H1 (cell line): ENCODE data around the gene SLC8B1. TPM values are rescaled to one million over a fixed set of nuclear protein-coding genes. Genes with fewer than 3 reads are reported as not detected.

Experiments
- CTCF ChIA-PET: fragments of 300-600 bp; sonication (Branson Sonifier 250); formaldehyde crosslinking; loops from one replicate; lab custom pipeline; 2021; ENCODE audit not compliant: partially characterized antibody; lab: Charles Lee
- POLR2A ChIA-PET: fragments of 300-600 bp; sonication (Branson Sonifier 250); formaldehyde crosslinking; loops from one replicate; lab custom pipeline; 2021; ENCODE audit warnings: inconsistent platforms; ENCODE audit not compliant: partially characterized antibody; lab: Charles Lee
- DNase-seq, 2 experiments: peaks; one replicate each; pipeline versions ENCODE4 v3.0.0 to v3.0.0-alpha.2; 2010 to 2022; ENCODE audit warnings: low spot score in 2 of 2, low read depth in 1 of 2, mixed read lengths in 1 of 2
- FAIRE-seq: peaks from 2 replicates; lab custom pipeline; 2011; peaks lifted over from hg19 to GRCh38; lab: Jason Lieb, UNC
- H2AFZ ChIP-seq: 2 replicates; pipeline ENCODE4 v1.8.1; 2012; ENCODE audit warnings: low read length, inconsistent platforms
- H2AK5ac ChIP-seq: 2 replicates; pipeline ENCODE4 v1.6.1; 2013; ENCODE audit warnings: low read depth, low read length
- H2BK120ac ChIP-seq: replicated peaks from 2 replicates; pipeline ENCODE3; 2013; ENCODE audit warnings: low read depth, low read length, inconsistent platforms
- H2BK12ac ChIP-seq: 2 replicates; pipeline ENCODE4 v1.6.1; 2013; ENCODE audit warnings: low read depth, low read length
- H2BK15ac ChIP-seq: 2 replicates; pipeline ENCODE4 v1.6.1; 2013; ENCODE audit warnings: low read length
- H2BK20ac ChIP-seq: 2 replicates; pipeline ENCODE4 v1.6.1; 2013; ENCODE audit warnings: low read length
- H2BK5ac ChIP-seq: 2 replicates; pipeline ENCODE4 v1.6.1; 2013; ENCODE audit warnings: low read depth, low read length
- H3K14ac ChIP-seq: 2 replicates; pipeline ENCODE4 v1.6.1; 2013; ENCODE audit warnings: inconsistent platforms; ENCODE audit not compliant: insufficient read length
- H3K18ac ChIP-seq: 2 replicates; pipeline ENCODE4 v1.6.1; 2013; ENCODE audit warnings: low read length; ENCODE audit errors: extremely low read depth
- H3K23ac ChIP-seq: 2 replicates; pipeline ENCODE4 v1.6.1; 2013; ENCODE audit warnings: inconsistent platforms; ENCODE audit not compliant: insufficient read length
- H3K23me2 ChIP-seq: 2 replicates; pipeline ENCODE4 v1.6.1; 2013; ENCODE audit warnings: low read depth, low read length
- H3K27ac ChIP-seq: 2 replicates; pipeline ENCODE4 v1.6.1; 2011; ENCODE audit warnings: low read depth, low read length, inconsistent platforms
- H3K27me3 ChIP-seq, 4 experiments: replicated peaks in 1 of 4; 1 replicate in 1 of 4; 2 replicates in 3 of 4; pipeline versions ENCODE4 v1.6.1 to v1.8.1; 2011 to 2013; ENCODE audit warnings: low read length in 3 of 4, mild to moderate bottlenecking in 3 of 4, inconsistent platforms in 2 of 4, mixed read lengths in 2 of 4, moderate library complexity in 1 of 4; ENCODE audit not compliant: control insufficient read depth in 3 of 4, insufficient read depth in 3 of 4; ENCODE audit errors: extremely low read depth in 1 of 4
- H3K36me3 ChIP-seq, 4 experiments: 2 replicates each; pipeline versions ENCODE4 v1.6.1 to v1.8.1; 2011 to 2013; ENCODE audit warnings: mild to moderate bottlenecking in 4 of 4, low read length in 3 of 4, moderate library complexity in 2 of 4, control low read depth in 1 of 4, inconsistent platforms in 1 of 4; ENCODE audit not compliant: insufficient read depth in 4 of 4, control insufficient read depth in 2 of 4
- H3K4ac ChIP-seq: replicated peaks from 2 replicates; pipeline ENCODE3; 2013; ENCODE audit warnings: low read length, low read depth, mixed read lengths, inconsistent platforms; ENCODE audit not compliant: insufficient read length
- H3K4me1 ChIP-seq, 4 experiments: replicated peaks in 1 of 4; 1 replicate in 1 of 4; 2 replicates in 3 of 4; pipeline versions ENCODE4 v1.6.1 to v1.8.1; 2011 to 2013; ENCODE audit warnings: low read length in 3 of 4, inconsistent platforms in 2 of 4, mixed read lengths in 1 of 4; ENCODE audit not compliant: insufficient read depth in 4 of 4, control insufficient read depth in 3 of 4
- H3K4me2 ChIP-seq, 2 experiments: 2 replicates each; pipeline versions ENCODE4 v1.6.1 to v1.8.1; 2011 to 2013; ENCODE audit warnings: low read depth in 2 of 2, low read length in 2 of 2, control low read depth in 1 of 2, inconsistent platforms in 1 of 2, mild to moderate bottlenecking in 1 of 2; ENCODE audit not compliant: insufficient read depth in 1 of 2
- H3K4me3 ChIP-seq, 4 experiments: fragments of 200-600, 300-600 bp in 1 of 4; sonication (generic), shearing (Covaris generic), sonication (Bioruptor Twin) in 1 of 4; 2 replicates each; pipeline versions ENCODE4 v1.5.1 to v1.8.1; 2011 to 2016; ENCODE audit warnings: low read length in 4 of 4, low read depth in 3 of 4, control low read depth in 2 of 4, inconsistent platforms in 2 of 4, mild to moderate bottlenecking in 2 of 4, mixed read lengths in 1 of 4, moderate library complexity in 1 of 4; ENCODE audit not compliant: insufficient read depth in 2 of 4; ENCODE audit errors: extremely low read depth in 1 of 4
- H3K56ac ChIP-seq: replicated peaks from 2 replicates; pipeline ENCODE3; 2013; ENCODE audit warnings: low read depth, mild to moderate bottlenecking, mixed read lengths, low read length, inconsistent platforms; ENCODE audit not compliant: insufficient read length
- H3K79me1 ChIP-seq: 2 replicates; pipeline ENCODE4 v1.6.1; 2013; ENCODE audit warnings: low read depth, low read length, control low read depth
- H3K79me2 ChIP-seq, 2 experiments: 2 replicates each; pipeline versions ENCODE4 v1.6.1 to v1.8.1; 2012 to 2013; ENCODE audit warnings: low read length in 2 of 2, mild to moderate bottlenecking in 2 of 2, inconsistent platforms in 1 of 2; ENCODE audit not compliant: insufficient read depth in 2 of 2, control insufficient read depth in 1 of 2
- H3K9ac ChIP-seq, 4 experiments: replicated peaks in 1 of 4; 1 replicate in 1 of 4; 2 replicates in 3 of 4; pipeline versions ENCODE4 v1.6.1 to v1.8.1; 2011 to 2013; ENCODE audit warnings: low read depth in 3 of 4, low read length in 3 of 4, control low read depth in 2 of 4, mild to moderate bottlenecking in 2 of 4, moderate library complexity in 2 of 4, inconsistent platforms in 1 of 4; ENCODE audit errors: extremely low read depth in 1 of 4
- H3K9me3 ChIP-seq, 2 experiments: 2 replicates each; pipeline versions ENCODE4 v1.6.1 to v1.8.1; 2012 to 2013; ENCODE audit warnings: mild to moderate bottlenecking in 2 of 2, moderate library complexity in 2 of 2, control low read depth in 1 of 2, inconsistent platforms in 1 of 2, low read depth in 1 of 2, low read length in 1 of 2, mixed read lengths in 1 of 2; ENCODE audit not compliant: insufficient read depth in 2 of 2
- H4K20me1 ChIP-seq, 2 experiments: replicated peaks in 1 of 2; 2 replicates each; pipeline versions ENCODE3 to v1.8.1; 2011 to 2013; ENCODE audit warnings: inconsistent platforms in 2 of 2, low read length in 2 of 2, mild to moderate bottlenecking in 1 of 2; ENCODE audit not compliant: insufficient read depth in 2 of 2, control insufficient read depth in 1 of 2
- H4K5ac ChIP-seq: 2 replicates; pipeline ENCODE4 v1.6.1; 2013; ENCODE audit warnings: low read length, low read depth, mixed read lengths, inconsistent platforms; ENCODE audit not compliant: insufficient read length
- H4K8ac ChIP-seq: 2 replicates; pipeline ENCODE4 v1.8.0; 2013; ENCODE audit warnings: mild to moderate bottlenecking, moderate library complexity, low read length, inconsistent platforms; ENCODE audit not compliant: insufficient read depth; ENCODE audit errors: extremely low read depth
- H4K91ac ChIP-seq: replicated peaks from 2 replicates; pipeline ENCODE3; 2013; ENCODE audit warnings: low read length, mixed read lengths, inconsistent platforms; ENCODE audit not compliant: insufficient read length
- CBX8 ChIP-seq: fragments of 300-800, 300-1000 bp; sonication (generic); IDR thresholded peaks from 2 replicates; pipeline ENCODE4 v1.7.1; 2016; ENCODE audit warnings: low read depth, low read length, borderline replicate concordance
- CHD1 ChIP-seq: IDR thresholded peaks from 2 replicates; pipeline ENCODE4 v1.6.1; 2012; ENCODE audit warnings: low read depth, low read length, improper control_type of control experiment
- CHD2 ChIP-seq: IDR thresholded peaks from 2 replicates; pipeline ENCODE4 v1.6.1; 2012; ENCODE audit warnings: low read length, improper control_type of control experiment
- E2F6 ChIP-seq: IDR thresholded peaks from 2 replicates; pipeline ENCODE4 v1.6.1; 2012; ENCODE audit warnings: inconsistent platforms
- GTF2F1 ChIP-seq: IDR thresholded peaks from 2 replicates; pipeline ENCODE4 v1.6.1; 2012; ENCODE audit warnings: low read depth, low read length, improper control_type of control experiment, borderline replicate concordance
- HDAC6 ChIP-seq: IDR thresholded peaks from one replicate; pipeline ENCODE4 v1.7.1; 2012; ENCODE audit warnings: low read depth, mild to moderate bottlenecking, inconsistent platforms, low read length, moderate library complexity
- JUND ChIP-seq: IDR thresholded peaks from 2 replicates; pipeline ENCODE4 v1.6.1; 2011; ENCODE audit warnings: mild to moderate bottlenecking, improper control_type of control experiment, low read length
- MAFK ChIP-seq: IDR thresholded peaks from 2 replicates; pipeline ENCODE4 v1.6.1; 2012; ENCODE audit warnings: low read depth, mild to moderate bottlenecking, improper control_type of control experiment, low read length
- POU5F1 ChIP-seq: IDR thresholded peaks from 2 replicates; pipeline ENCODE4 v1.6.1; 2011; ENCODE audit warnings: low read depth, mild to moderate bottlenecking, low read length, moderate library complexity
- RFX5 ChIP-seq: IDR thresholded peaks from 2 replicates; pipeline ENCODE4 v1.6.1; 2011; ENCODE audit warnings: low read depth, low read length, improper control_type of control experiment, borderline replicate concordance
- TAF1 ChIP-seq: IDR thresholded peaks from 2 replicates; pipeline ENCODE4 v1.6.1; 2011; ENCODE audit warnings: mild to moderate bottlenecking, low read depth, low read length
- TCF12 ChIP-seq: IDR thresholded peaks from 2 replicates; pipeline ENCODE4 v1.6.1; 2011; ENCODE audit warnings: low read depth, mild to moderate bottlenecking, low read length
- USF2 ChIP-seq: IDR thresholded peaks from 2 replicates; pipeline ENCODE4 v1.6.1; 2011; ENCODE audit warnings: low read length, improper control_type of control experiment
- WGBS, 2 experiments: shearing (Covaris generic) in 1 of 2; methylation state at CpG; one replicate each; pipeline versions ENCODE4 v1.1.6 to v1.1.7; 2013 to 2015; ENCODE audit warnings: low lambda C conversion rate in 2 of 2, mixed read lengths in 2 of 2, inconsistent platforms in 1 of 2, low coverage in 1 of 2, missing lambda C conversion rate in 1 of 2; ENCODE audit not compliant: insufficient replicate concordance in 2 of 2, insufficient coverage in 1 of 2, insufficient read length in 1 of 2; ENCODE audit errors: extremely low coverage in 1 of 2, missing lambda C conversion rate in 1 of 2; 5-methylcytosine and 5-hydroxymethylcytosine counted together
- polyA plus RNA-seq, 7 experiments: library from polyadenylated mRNA; depleted of rRNA in 3 of 7; stranded (reverse) in 5 of 7; unstranded in 2 of 7; fragments of >200 nt in 5 of 7; fragments of 200-250 nt in 2 of 7; gene quantifications; 1 replicate in 5 of 7; 2 replicates in 1 of 7; 4 replicates in 1 of 7; pipeline versions ENCODE4 v1.2.1 to v1.2.3, GENCODE V29; 2011 to 2013; ENCODE audit warnings: missing spikeins in 2 of 7, mixed read lengths in 2 of 7
- total RNA-seq: library from RNA; stranded (reverse); fragmentation: NEBNext Ultra II Directional; extraction: Animal tissue kit (Norgen Biotek cat#: 25700); gene quantifications from 2 replicates; pipeline ENCODE4 v1.2.1, GENCODE V29; 2021

The SLC8B1 gene
- total and polyA plus RNA-seq, 2 of the 8 experiments (the other 6 are each of a cell fraction or from before 2014, with no cell fraction given) = 11.2 to 19.1 TPM

- Histone ChIP-seq H3K18ac (no peak overlapping the region), H2AK5ac (no peak overlapping the region), H4K8ac (no peak overlapping the region), H3K79me1 (no peaks in the 10 kb centered on the region), H2BK12ac (no peak overlapping the region), H3K4me2 (no peak overlapping the region), H3K9me3 (no peaks in the 10 kb centered on the region), H3K23ac (no peak overlapping the region), H3K23me2 (no peaks in the 10 kb centered on the region), H2BK15ac (no peak overlapping the region), H3K27ac (no peak overlapping the region), H3K14ac (no peak overlapping the region), H3K79me2 (no peaks in the 10 kb centered on the region), H2BK20ac (no peak overlapping the region), H2BK120ac (no peak overlapping the region), H4K20me1 (no peaks in the 10 kb centered on the region), H3K4me3 (no peak overlapping the region), H3K4ac (no peak overlapping the region), H3K27me3 (no peaks in the 10 kb centered on the region), H3K4me1 (peaks cover 0 to 3% (median 0%) of the 10 kb centered on the region in 4 experiments; a peak in 4 of 7 replicates), H2AFZ (no peak overlapping the region), H3K56ac (no peak overlapping the region), H3K9ac (no peak overlapping the region), H4K5ac (no peak overlapping the region), H3K36me3 (no peaks in the 10 kb centered on the region), H2BK5ac (no peak overlapping the region), H4K91ac (no peak overlapping the region)
- POLR2A ChIA-PET = interaction anchor here (1.4 kb wide), 1 partner anchor 16 kb away, joined by 3 read pairs; no protein-coding TSS in a partner anchor
- 89% methylated on average over 6 of the region's 6 CpGs; no CpG with 5 or more reads in 1 of the 2 experiments for WGBS, 2 experiments
- FAIRE-seq (no peak), DNase-seq (no peak)
- CTCF ChIA-PET = no interaction called here
- TF ChIP-seq JUND (no peak), TAF1 (no peak), E2F6 (no peak), CBX8 (no peak), POU5F1 (no peak), CHD2 (no peak), USF2 (no peak), GTF2F1 (no peak), HDAC6 (no peak), TCF12 (no peak), MAFK (no peak), RFX5 (no peak), CHD1 (no peak)
Measured at GRCh38 chr12:113261847-113262470, 73.0 kb downstream of the SLC8B1 start.
